ENCODE results near the gene RAVER2.
"Not testable (repeated sequence)": the region's sequence is repeated elsewhere in the genome, so short reads cannot be mapped to it uniquely, and the experiment has no call there.

RAVER2 gene

DNA sequence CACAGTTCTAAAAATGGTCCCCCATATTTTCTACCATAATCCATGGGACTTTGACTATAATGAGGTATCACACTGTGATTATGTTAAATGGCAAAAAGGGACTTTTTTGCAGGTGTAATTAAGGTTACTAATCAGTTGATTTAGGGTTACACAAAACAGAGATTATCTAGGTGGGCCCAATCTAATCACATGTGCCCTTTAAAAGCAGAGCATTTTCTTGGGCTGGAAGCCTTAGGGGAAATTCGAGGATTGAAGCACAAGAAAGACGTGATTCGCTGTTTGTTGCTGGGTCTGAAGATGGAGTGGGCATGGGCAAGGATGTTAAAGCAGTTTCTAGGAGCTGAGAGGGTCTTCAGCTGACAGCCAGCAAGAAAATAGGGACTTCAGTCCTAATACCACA, 13.4 kb downstream of the RAVER2 start:
- TF ChIP-seq, protein P1, sequence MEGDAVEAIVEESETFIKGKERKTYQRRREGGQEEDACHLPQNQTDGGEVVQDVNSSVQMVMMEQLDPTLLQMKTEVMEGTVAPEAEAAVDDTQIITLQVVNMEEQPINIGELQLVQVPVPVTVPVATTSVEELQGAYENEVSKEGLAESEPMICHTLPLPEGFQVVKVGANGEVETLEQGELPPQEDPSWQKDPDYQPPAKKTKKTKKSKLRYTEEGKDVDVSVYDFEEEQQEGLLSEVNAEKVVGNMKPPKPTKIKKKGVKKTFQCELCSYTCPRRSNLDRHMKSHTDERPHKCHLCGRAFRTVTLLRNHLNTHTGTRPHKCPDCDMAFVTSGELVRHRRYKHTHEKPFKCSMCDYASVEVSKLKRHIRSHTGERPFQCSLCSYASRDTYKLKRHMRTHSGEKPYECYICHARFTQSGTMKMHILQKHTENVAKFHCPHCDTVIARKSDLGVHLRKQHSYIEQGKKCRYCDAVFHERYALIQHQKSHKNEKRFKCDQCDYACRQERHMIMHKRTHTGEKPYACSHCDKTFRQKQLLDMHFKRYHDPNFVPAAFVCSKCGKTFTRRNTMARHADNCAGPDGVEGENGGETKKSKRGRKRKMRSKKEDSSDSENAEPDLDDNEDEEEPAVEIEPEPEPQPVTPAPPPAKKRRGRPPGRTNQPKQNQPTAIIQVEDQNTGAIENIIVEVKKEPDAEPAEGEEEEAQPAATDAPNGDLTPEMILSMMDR (IDR thresholded peaks at IDR 0.05; ENCODE audit: low read depth, low read length) = no peak
- DNase-seq (ENCODE audit: extremely low read depth, low read depth) = no peak

DNA sequence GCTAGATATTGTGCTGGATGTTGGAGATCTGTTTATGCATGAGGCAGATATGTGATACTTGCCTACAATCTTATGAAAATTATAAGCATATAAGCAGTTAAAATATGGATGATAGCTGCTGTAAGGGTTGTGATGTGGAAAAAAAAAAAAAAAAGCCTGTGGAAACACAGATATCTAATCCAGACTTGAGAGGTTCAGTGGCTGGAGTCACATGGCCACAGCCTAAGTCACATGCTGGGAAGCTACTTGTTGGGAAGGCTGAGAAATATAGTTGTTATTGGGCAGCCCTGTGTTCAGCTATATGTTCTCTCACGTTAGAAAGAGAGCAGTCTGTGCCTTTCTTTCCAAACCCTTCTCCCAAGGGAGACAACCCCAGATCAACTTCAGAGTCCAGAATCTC, 15.1 kb downstream of the RAVER2 start:
- no peak for DNase-seq (ENCODE audit: extremely low read depth, low read depth)
- TF ChIP-seq, protein P1 (IDR thresholded peaks at IDR 0.05; ENCODE audit: low read depth, low read length) = no peak

DNA sequence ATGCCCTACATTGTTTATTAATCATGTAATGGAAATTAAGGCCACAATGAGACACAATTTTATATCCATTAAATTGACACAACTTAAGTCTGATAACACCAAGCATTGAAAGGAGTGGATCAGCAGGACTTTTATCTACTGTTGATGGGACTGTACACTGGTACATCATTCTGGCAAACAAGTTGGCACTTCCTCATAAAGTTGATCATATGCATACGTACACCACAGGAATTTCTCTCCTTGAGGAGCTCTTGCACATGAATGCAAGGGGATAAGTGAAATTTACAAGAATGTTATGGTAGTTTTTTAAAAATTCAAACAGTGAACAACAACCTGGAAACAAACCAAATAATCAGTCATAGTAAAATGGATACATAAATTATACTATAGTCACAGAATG, 20.1 kb downstream of the RAVER2 start:
- TF ChIP-seq, protein P1 (IDR thresholded peaks at IDR 0.05; ENCODE audit: low read depth, low read length) = no peak
- no peak for DNase-seq (ENCODE audit: extremely low read depth, low read depth)

DNA sequence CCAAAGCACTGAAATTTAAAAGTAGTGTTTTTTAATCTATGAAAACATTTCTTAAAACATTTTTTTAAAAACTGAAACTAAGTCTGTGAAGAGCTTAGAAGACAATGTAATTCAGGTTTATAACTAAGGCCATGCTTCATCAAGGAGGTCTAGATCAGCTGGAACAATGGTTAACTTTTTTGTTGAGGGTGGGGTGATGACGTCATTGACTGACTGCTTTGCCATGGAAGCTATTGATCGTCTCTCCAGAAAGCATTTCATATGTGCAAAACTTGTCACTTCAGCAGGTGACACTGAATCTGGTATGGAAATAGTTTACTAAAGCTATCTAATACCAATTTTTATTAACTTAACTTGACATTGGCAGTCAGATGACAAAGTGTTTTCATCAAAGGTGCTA, 21.0 kb downstream of the RAVER2 start:
- TF ChIP-seq, protein P1 (IDR thresholded peaks at IDR 0.05; ENCODE audit: low read depth, low read length) = no peak
- no peak for DNase-seq (ENCODE audit: extremely low read depth, low read depth)

DNA sequence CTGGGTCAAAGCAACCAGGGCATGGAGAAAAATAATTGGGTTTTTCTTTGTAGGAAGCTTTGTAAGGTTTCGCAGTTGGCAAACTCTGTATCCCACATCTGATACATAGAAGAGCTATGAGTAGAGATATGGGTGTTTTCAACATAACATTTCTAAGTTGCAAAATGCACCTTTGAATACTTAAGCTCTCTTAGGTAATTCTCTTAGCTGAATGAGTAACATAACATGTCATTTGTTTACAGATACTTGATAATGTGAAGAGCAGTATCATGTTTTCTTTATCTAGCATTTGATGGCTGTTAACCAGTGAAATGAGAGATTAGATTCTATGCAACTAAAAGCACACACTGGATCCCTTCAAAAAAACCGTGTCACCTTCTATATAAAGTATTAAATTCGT, 21.6 kb downstream of the RAVER2 start:
- DNase-seq (ENCODE audit: extremely low read depth, low read depth) = no peak
- TF ChIP-seq, protein P1 (IDR thresholded peaks at IDR 0.05; ENCODE audit: low read depth, low read length) = no peak

DNA sequence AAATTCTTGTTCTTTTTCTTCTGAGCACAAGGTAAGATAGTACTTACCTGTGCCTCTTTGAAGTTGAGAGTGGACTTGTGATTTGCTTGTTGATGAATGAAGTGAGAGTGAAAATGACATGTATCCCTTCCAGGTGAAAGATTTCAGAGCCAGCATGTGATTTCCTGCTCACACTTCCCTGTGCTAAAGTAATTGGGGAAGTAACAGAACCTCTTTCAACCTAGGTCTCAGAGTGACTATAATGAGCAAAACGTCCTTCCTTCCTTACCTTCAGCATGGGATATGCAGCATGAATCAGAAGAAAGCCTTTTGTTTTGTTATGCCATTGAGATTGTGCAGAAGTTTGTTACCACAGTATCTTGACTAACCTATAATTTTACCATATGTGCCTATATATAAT, 24.6 kb downstream of the RAVER2 start:
- TF ChIP-seq, protein P1 (IDR thresholded peaks at IDR 0.05; ENCODE audit: low read depth, low read length) = no peak
- DNase-seq (ENCODE audit: extremely low read depth, low read depth) = no peak

DNA sequence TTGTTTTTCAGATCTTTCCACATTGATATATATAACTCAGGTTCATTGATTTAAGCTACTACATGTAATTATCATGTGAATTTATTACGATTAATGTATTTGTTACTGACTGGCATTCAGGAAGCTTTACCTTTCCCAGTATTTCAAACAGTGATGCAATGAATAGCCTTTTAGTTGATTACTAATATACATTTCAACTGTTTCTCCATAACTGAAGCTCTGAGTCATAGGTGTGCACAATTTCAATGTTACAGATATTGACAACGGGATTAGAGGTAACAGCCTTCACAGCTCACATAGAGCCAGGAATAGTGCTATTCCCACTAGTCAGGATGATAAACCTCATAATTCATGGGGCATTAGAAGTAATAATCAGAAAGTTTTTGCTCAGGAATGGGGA, 25.1 kb downstream of the RAVER2 start:
- TF ChIP-seq, protein P1 (IDR thresholded peaks at IDR 0.05; ENCODE audit: low read depth, low read length) = no peak
- DNase-seq (ENCODE audit: extremely low read depth, low read depth) = no peak

DNA sequence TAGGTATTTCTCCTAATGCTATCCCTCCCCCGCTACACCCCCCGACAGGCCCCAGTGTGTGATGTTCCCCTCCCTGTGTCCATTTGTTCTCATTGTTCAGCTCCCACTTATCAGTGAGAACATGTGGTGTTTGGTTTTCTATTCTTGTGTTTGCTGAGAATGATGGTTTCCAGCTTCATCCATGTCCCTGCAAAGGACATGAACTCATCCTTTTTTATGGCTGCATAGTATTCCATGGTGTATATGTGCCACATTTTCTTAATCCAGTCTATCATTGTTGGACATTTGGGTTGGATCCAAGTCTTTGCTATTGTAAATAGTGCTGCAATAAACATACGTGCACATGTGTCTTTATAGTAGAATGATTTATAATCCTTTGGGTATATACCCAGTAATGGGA, 28.4 kb downstream of the RAVER2 start:
- DNase-seq (ENCODE audit: extremely low read depth, low read depth) = not testable (repeated sequence)

Data from AG09319 (cell line).